ENCODE data around the gene HSD3B7.

GRCh38 chr16:30957456-30958174 is 27.4 kb upstream of the HSD3B7 start, which contains the start of gene SETD1A:
- TF ChIP-seq, protein P1, sequence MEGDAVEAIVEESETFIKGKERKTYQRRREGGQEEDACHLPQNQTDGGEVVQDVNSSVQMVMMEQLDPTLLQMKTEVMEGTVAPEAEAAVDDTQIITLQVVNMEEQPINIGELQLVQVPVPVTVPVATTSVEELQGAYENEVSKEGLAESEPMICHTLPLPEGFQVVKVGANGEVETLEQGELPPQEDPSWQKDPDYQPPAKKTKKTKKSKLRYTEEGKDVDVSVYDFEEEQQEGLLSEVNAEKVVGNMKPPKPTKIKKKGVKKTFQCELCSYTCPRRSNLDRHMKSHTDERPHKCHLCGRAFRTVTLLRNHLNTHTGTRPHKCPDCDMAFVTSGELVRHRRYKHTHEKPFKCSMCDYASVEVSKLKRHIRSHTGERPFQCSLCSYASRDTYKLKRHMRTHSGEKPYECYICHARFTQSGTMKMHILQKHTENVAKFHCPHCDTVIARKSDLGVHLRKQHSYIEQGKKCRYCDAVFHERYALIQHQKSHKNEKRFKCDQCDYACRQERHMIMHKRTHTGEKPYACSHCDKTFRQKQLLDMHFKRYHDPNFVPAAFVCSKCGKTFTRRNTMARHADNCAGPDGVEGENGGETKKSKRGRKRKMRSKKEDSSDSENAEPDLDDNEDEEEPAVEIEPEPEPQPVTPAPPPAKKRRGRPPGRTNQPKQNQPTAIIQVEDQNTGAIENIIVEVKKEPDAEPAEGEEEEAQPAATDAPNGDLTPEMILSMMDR (IDR thresholded peaks at IDR 0.05) = no peak
- TF ChIP-seq POLR2A (IDR thresholded peaks at IDR 0.05) = no peak
